PC-3 (cell line): Measurements from ENCODE around the gene MRPL9. TPM values are rescaled to one million over a fixed set of nuclear protein-coding genes. Genes with fewer than 3 reads are reported as not detected.

Source experiments
- ATAC-seq: fragments of 200-7000 bp; cut with Tn5 transposase; 2 replicates; pipeline ENCODE4 v1.9.1; 2020; ENCODE audit warnings: mild to moderate bottlenecking, moderate library complexity
- BruUV-seq: library from RNA; stranded (reverse); fragments of 400-500 nt; replicated peaks from 2 replicates; lab custom pipeline; 2021; lab: Mats Ljungman, UMichigan
- CTCF ChIA-PET: fragments of 300-600 bp; sonication (Branson Sonifier 250); formaldehyde crosslinking; loops from one replicate; lab custom pipeline; 2022; ENCODE audit warnings: antibody characterized with exemption; lab: Charles Lee
- POLR2A ChIA-PET: fragments of 300-600 bp; sonication (Branson Sonifier 250); formaldehyde crosslinking; loops from one replicate; lab custom pipeline; 2022; ENCODE audit warnings: antibody characterized with exemption; ENCODE audit not compliant: unreplicated experiment; lab: Charles Lee
- DNase-seq: peaks from one replicate; pipeline ENCODE4 v3.0.0-alpha.2; 2015
- H2AFZ ChIP-seq: fragments of 300-600 bp; sonication (generic); 2 replicates; pipeline ENCODE4 v1.6.0; 2016; ENCODE audit warnings: antibody characterized with exemption, low read length
- H3F3A ChIP-seq: fragments of 300-600 bp; sonication (generic); one replicate; pipeline ENCODE4 v1.6.0; 2017; ENCODE audit warnings: antibody characterized with exemption, low read length, control low read depth, mild to moderate bottlenecking; ENCODE audit not compliant: unreplicated experiment
- H3K27ac ChIP-seq: fragments of 300-600 bp; sonication (generic); 2 replicates; pipeline ENCODE4 v1.5.1; 2016; ENCODE audit warnings: mild to moderate bottlenecking, low read length
- H3K27me3 ChIP-seq: fragments of 300-600 bp; sonication (generic); 2 replicates; pipeline ENCODE4 v1.6.1; 2016; ENCODE audit warnings: low read length, mixed read lengths
- H3K36me3 ChIP-seq: fragments of 300-600 bp; sonication (generic); 2 replicates; pipeline ENCODE4 v1.6.1; 2016; ENCODE audit warnings: low read depth, mixed run types, low read length, mixed read lengths
- H3K4me1 ChIP-seq: fragments of 300-600 bp; sonication (generic); 2 replicates; pipeline ENCODE4 v1.5.1; 2016; ENCODE audit warnings: low read length; ENCODE audit not compliant: insufficient read depth
- H3K4me2 ChIP-seq: fragments of 300-600 bp; sonication (generic); 2 replicates; pipeline ENCODE4 v1.6.0; 2016; ENCODE audit warnings: low read length
- H3K4me3 ChIP-seq: fragments of 300-600 bp; sonication (generic); 2 replicates; pipeline ENCODE4 v1.5.1; 2016; ENCODE audit warnings: mild to moderate bottlenecking, low read length, mixed read lengths
- H3K79me2 ChIP-seq: fragments of 300-600 bp; sonication (generic); 2 replicates; pipeline ENCODE4 v1.6.1; 2017; ENCODE audit warnings: low read length, mixed read lengths
- H3K9ac ChIP-seq: fragments of 300-600 bp; sonication (generic); 2 replicates; pipeline ENCODE4 v1.6.0; 2016; ENCODE audit warnings: mild to moderate bottlenecking, low read length
- H3K9me2 ChIP-seq: fragments of 300-600 bp; sonication (generic); replicated peaks from 2 replicates; pipeline ENCODE4 v1.6.1; 2016; ENCODE audit warnings: mixed run types, low read length, mixed read lengths
- H3K9me3 ChIP-seq: fragments of 300-600 bp; sonication (generic); 2 replicates; pipeline ENCODE4 v1.6.1; 2016; ENCODE audit warnings: low read length, mixed read lengths
- H4K20me1 ChIP-seq: fragments of 300-600 bp; sonication (generic); 2 replicates; pipeline ENCODE4 v1.6.1; 2016; ENCODE audit warnings: low read length, mixed read lengths
- CTCF ChIP-seq: fragments of 300-600 bp; sonication (generic); conservative IDR thresholded peaks from 2 replicates; pipeline ENCODE4 v1.5.1; 2017; ENCODE audit warnings: antibody characterized with exemption, low read depth, mild to moderate bottlenecking, low read length
- EZH2 ChIP-seq: fragments of 300-600 bp; sonication (generic); IDR thresholded peaks from one replicate; pipeline ENCODE4 v1.6.1; 2017; ENCODE audit warnings: antibody characterized with exemption, mild to moderate bottlenecking, low read length; ENCODE audit not compliant: unreplicated experiment
- EZH2phosphoT487 ChIP-seq: fragments of 300-600 bp; sonication (generic); IDR thresholded peaks from 2 replicates; pipeline ENCODE4 v1.6.1; 2018; ENCODE audit warnings: mild to moderate bottlenecking, antibody characterized with exemption, low read length, borderline replicate concordance
- intact Hi-C: fragments of 100-400 bp; cut with micrococcal nuclease; formaldehyde crosslinking; loops from 2 replicates; pipeline ENCODE4 v1.9.0; 2023
- total RNA-seq: library from RNA; depleted of rRNA; stranded (reverse); fragments of >200 nt; gene quantifications from 2 replicates; pipeline ENCODE4 v1.2.3, GENCODE V29; 2014

MRPL9 gene
- total RNA-seq, 1 experiment from 2014 or later = 229 TPM

GRCh38 chr1:151718011-151718431 lies 45.3 kb downstream of the MRPL9 start:
- no TSS peak for BruUV-seq
- H3K9ac ChIP-seq = no peak overlapping the region
- intact Hi-C loops = no loop called here
- H3K27me3 ChIP-seq = peaks cover 3% of the 10 kb centered on the region; the same call in 1 of the 2 replicates
- ATAC-seq = peak; percentile 21
- H3K27ac ChIP-seq = no peak overlapping the region
- peak; percentile 42 for DNase-seq
- no peaks in the 10 kb centered on the region for H3K79me2 ChIP-seq
- ChIA-PET POLR2A (interaction anchor here (0.6 kb wide), 1 partner anchor 102 kb away, joined by 8 read pairs; no protein-coding TSS in a partner anchor), CTCF (no interaction called here)
- H3K4me3 ChIP-seq = no peak overlapping the region
- TF ChIP-seq EZH2phosphoT487 = no peak
- TF ChIP-seq CTCF = no peak
- no peak for TF ChIP-seq EZH2
- no peaks in the 10 kb centered on the region for H3K9me2 ChIP-seq
- no peak overlapping the region for H3K4me2 ChIP-seq
- no peaks in the 10 kb centered on the region for H3K9me3 ChIP-seq
- H3F3A ChIP-seq = no peaks in the 10 kb centered on the region
- H2AFZ ChIP-seq = no peak overlapping the region
- H4K20me1 ChIP-seq = no peaks in the 10 kb centered on the region
- H3K36me3 ChIP-seq = no peaks in the 10 kb centered on the region
- H3K4me1 ChIP-seq = no peaks in the 10 kb centered on the region

GRCh38 chr1:151716771-151717631 lies 46.3 kb downstream of the MRPL9 start, which contains the start of gene CELF3:
Gene CELF3, minus strand, starts transcription at chr1:151716803. Its CDS starts 783 bp downstream, at chr1:151716020.
- peaks cover 3% of the 10 kb centered on the region; the same call in 1 of the 2 replicates for H3K27me3 ChIP-seq
- H3F3A ChIP-seq = no peaks in the 10 kb centered on the region
- H2AFZ ChIP-seq = no peak within 1 kb of the TSS
- H4K20me1 ChIP-seq = no peaks in the 10 kb centered on the region
- ATAC-seq (no peak), DNase-seq (no peak)
- no peaks in the 10 kb centered on the region for H3K79me2 ChIP-seq
- intact Hi-C loops = no loop called here
- no peaks in the 10 kb centered on the region for H3K9me2 ChIP-seq
- H3K36me3 ChIP-seq = no peaks in the 10 kb centered on the region
- no peaks in the 10 kb centered on the region for H3K9me3 ChIP-seq
- no TSS peak for BruUV-seq
- H3K4me2 ChIP-seq = no peak within 1 kb of the TSS
- ChIA-PET CTCF (no interaction called here), POLR2A (no interaction called here)
- no peak within 1 kb of the TSS for H3K9ac ChIP-seq
- TF ChIP-seq EZH2phosphoT487 = no peak
- no peak for TF ChIP-seq EZH2
- no peak for TF ChIP-seq CTCF
- no peaks in the 10 kb centered on the region for H3K4me1 ChIP-seq
- H3K4me3 ChIP-seq = no peak within 1 kb of the TSS
- H3K27ac ChIP-seq = no peak within 1 kb of the TSS

- Histone ChIP-seq H4K20me1 (no peaks in the 10 kb centered on the region), H3K27me3 (peaks cover 3% of the 10 kb centered on the region; the same call in 1 of the 2 replicates), H3K79me2 (no peaks in the 10 kb centered on the region), H3F3A (no peaks in the 10 kb centered on the region), H3K27ac (no peak overlapping the region), H3K4me2 (no peak overlapping the region), H3K4me1 (no peaks in the 10 kb centered on the region), H3K4me3 (no peak overlapping the region), H3K9ac (no peak overlapping the region), H3K9me2 (no peaks in the 10 kb centered on the region), H2AFZ (no peak overlapping the region), H3K9me3 (no peaks in the 10 kb centered on the region), H3K36me3 (no peaks in the 10 kb centered on the region)
- intact Hi-C loops = no loop called here
- ChIA-PET CTCF (no interaction called here), POLR2A (no interaction called here)
- BruUV-seq = no TSS peak
- TF ChIP-seq EZH2phosphoT487 (no peak), EZH2 (no peak), CTCF (no peak)
- no peak for DNase-seq
- ATAC-seq = no peak
Measured at GRCh38 chr1:151716405-151716762, 46.9 kb downstream of the MRPL9 start.
